Neuronal stem cell (in vitro differentiated cells): ENCODE measurements around the gene SLC2A10.

ENCODE experiments used
- DNase-seq: peaks from one replicate; pipeline ENCODE4 v3.0.0-alpha.2; 2013; ENCODE audit warnings: low spot score
- H2AFZ ChIP-seq: one replicate; pipeline ENCODE4 v1.6.1; 2013; ENCODE audit warnings: mild to moderate bottlenecking, low read length, inconsistent platforms
- H2AK5ac ChIP-seq: 2 replicates; pipeline ENCODE4 v1.6.1; 2013; ENCODE audit warnings: low read depth, mild to moderate bottlenecking, inconsistent platforms, low read length, moderate library complexity, mixed read lengths
- H2BK120ac ChIP-seq: 2 replicates; pipeline ENCODE4 v1.6.1; 2013; ENCODE audit warnings: low read depth, mild to moderate bottlenecking, inconsistent platforms, low read length, moderate library complexity, mixed read lengths
- H2BK12ac ChIP-seq: one replicate; pipeline ENCODE4 v1.6.1; 2013; ENCODE audit warnings: low read length, inconsistent platforms
- H2BK15ac ChIP-seq: 2 replicates; pipeline ENCODE4 v1.6.1; 2013; ENCODE audit warnings: mild to moderate bottlenecking, low read length, inconsistent platforms, mixed read lengths
- H2BK5ac ChIP-seq: one replicate; pipeline ENCODE4 v1.6.1; 2013; ENCODE audit warnings: inconsistent platforms, mild to moderate bottlenecking, low read length, moderate library complexity
- H3K14ac ChIP-seq: one replicate; pipeline ENCODE4 v1.6.1; 2013; ENCODE audit warnings: low read length, inconsistent platforms
- H3K18ac ChIP-seq: 2 replicates; pipeline ENCODE4 v1.6.1; 2013; ENCODE audit warnings: low read length, inconsistent platforms
- H3K23ac ChIP-seq: 2 replicates; pipeline ENCODE4 v1.6.1; 2013; ENCODE audit warnings: low read depth, mild to moderate bottlenecking, mixed read lengths, low read length, inconsistent platforms; ENCODE audit not compliant: poor library complexity
- H3K27ac ChIP-seq: replicated peaks from 3 replicates; pipeline ENCODE4 v1.5.1; 2013; ENCODE audit warnings: low read length, inconsistent platforms
- H3K27me3 ChIP-seq, 3 experiments: 2 replicates each; pipeline ENCODE4 v1.6.1; 2013; ENCODE audit warnings: low read length in 3 of 3, mild to moderate bottlenecking in 2 of 3, inconsistent platforms in 1 of 3, low read depth in 1 of 3, mixed read lengths in 1 of 3, moderate library complexity in 1 of 3; ENCODE audit not compliant: control insufficient read depth in 3 of 3, insufficient read depth in 3 of 3
- H3K36me3 ChIP-seq, 2 donors: replicated peaks in 1 of 2; 2 replicates each; pipeline ENCODE4 v1.6.1; 2013; ENCODE audit warnings: low read length in 2 of 2; ENCODE audit not compliant: control insufficient read depth in 2 of 2, insufficient read depth in 2 of 2
- H3K4ac ChIP-seq: 2 replicates; pipeline ENCODE4 v1.6.1; 2013; ENCODE audit warnings: inconsistent platforms, mild to moderate bottlenecking, low read length, moderate library complexity
- H3K4me1 ChIP-seq, 2 donors: 1 replicate in 1 of 2; 2 replicates in 1 of 2; pipeline ENCODE4 v1.6.1; 2013; ENCODE audit warnings: low read length in 2 of 2, low read depth in 1 of 2; ENCODE audit not compliant: control insufficient read depth in 2 of 2, insufficient read depth in 1 of 2
- H3K4me2 ChIP-seq: one replicate; pipeline ENCODE4 v1.6.1; 2013; ENCODE audit warnings: mild to moderate bottlenecking, low read length, inconsistent platforms; ENCODE audit not compliant: insufficient read depth, poor library complexity, severe bottlenecking
- H3K4me3 ChIP-seq, 2 donors: 2 replicates each; pipeline ENCODE4 v1.5.1; 2013; ENCODE audit warnings: low read length in 2 of 2, mild to moderate bottlenecking in 2 of 2, inconsistent platforms in 1 of 2, moderate library complexity in 1 of 2
- H3K79me1 ChIP-seq: one replicate; pipeline ENCODE4 v1.6.1; 2013; ENCODE audit warnings: low read depth, mild to moderate bottlenecking, inconsistent platforms, low read length, moderate library complexity
- H3K9ac ChIP-seq: one replicate; pipeline ENCODE4 v1.6.1; 2013; ENCODE audit warnings: mild to moderate bottlenecking, low read depth, low read length, inconsistent platforms; ENCODE audit not compliant: poor library complexity
- H3K9me3 ChIP-seq, 2 donors: replicated peaks in 1 of 2; 2 replicates each; pipeline versions ENCODE3 to v1.6.1; 2013; ENCODE audit warnings: low read length in 2 of 2, mild to moderate bottlenecking in 2 of 2, inconsistent platforms in 1 of 2, low read depth in 1 of 2, mixed read lengths in 1 of 2, moderate library complexity in 1 of 2; ENCODE audit not compliant: control insufficient read depth in 2 of 2, insufficient read depth in 1 of 2
- H4K8ac ChIP-seq: one replicate; pipeline ENCODE4 v1.6.1; 2013; ENCODE audit warnings: low read depth, mild to moderate bottlenecking, inconsistent platforms, low read length, moderate library complexity
- H4K91ac ChIP-seq: one replicate; pipeline ENCODE4 v1.6.1; 2013; ENCODE audit warnings: low read length, low read depth, mild to moderate bottlenecking, inconsistent platforms; ENCODE audit not compliant: poor library complexity
- WGBS, 2 donors: extraction: QIAGEN DNeasy Blood & Tissue Kit; methylation state at CpG; one replicate each; pipeline ENCODE4 v1.1.7; 2013; ENCODE audit warnings: missing lambda C conversion rate in 2 of 2, mixed read lengths in 1 of 2; ENCODE audit not compliant: insufficient read length in 2 of 2, insufficient replicate concordance in 1 of 2; ENCODE audit errors: extremely low coverage in 2 of 2; 5-methylcytosine and 5-hydroxymethylcytosine counted together

SLC2A10 gene

GRCh38 chr20:46772901-46773300 is 63.5 kb downstream of the SLC2A10 start:
- H2AK5ac ChIP-seq: no peak overlapping the region

GRCh38 chr20:46773680-46774079 is 64.2 kb downstream of the SLC2A10 start:
- Histone ChIP-seq H3K4me2 (no peak overlapping the region), H2BK15ac (peak overlapping the region; percentile 49), H3K27ac (no peak overlapping the region), H3K23ac (no peak overlapping the region), H2BK12ac (no peak overlapping the region), H2BK120ac (no peak overlapping the region), H3K18ac (no peak overlapping the region), H3K14ac (no peak overlapping the region), H3K27me3 (peaks cover 0 to 3% (median 0%) of the 10 kb centered on the region in 3 experiments), H3K9ac (no peak overlapping the region), H3K4ac (no peak overlapping the region), H4K8ac (no peak overlapping the region), H3K9me3 (no peaks in the 10 kb centered on the region), H3K4me1 (peaks cover 0 to 7% of the 10 kb centered on the region in 2 donors), H2AK5ac (no peak overlapping the region), H4K91ac (no peak overlapping the region), H3K79me1 (no peaks in the 10 kb centered on the region), H2BK5ac (no peak overlapping the region), H2AFZ (no peak overlapping the region), H3K36me3 (no peaks in the 10 kb centered on the region), H3K4me3 (no peak overlapping the region)
- DNase-seq: no peak
- no CpG with 5 or more reads among the region's 9 CpGs for WGBS, 2 donors

More at GRCh38 chr20:46772901-46773300, 63.5 kb downstream of the SLC2A10 start:
- no peak overlapping the region for H2BK12ac ChIP-seq
- peak overlapping the region; percentile 18 for H3K18ac ChIP-seq
- no peak overlapping the region for H3K23ac ChIP-seq
- H3K27me3 ChIP-seq: peaks cover 0 to 3% (median 0%) of the 10 kb centered on the region in 3 experiments
- H3K4me3 ChIP-seq: peak overlapping the region in 1 of 2 donors; percentile 11
- no peaks in the 10 kb centered on the region for H3K9me3 ChIP-seq
- H4K8ac ChIP-seq: no peak overlapping the region
- H2BK5ac ChIP-seq: no peak overlapping the region
- no peaks in the 10 kb centered on the region for H3K36me3 ChIP-seq
- WGBS, 2 donors: no CpG with 5 or more reads among the region's 10 CpGs
- H3K27ac ChIP-seq: no peak overlapping the region
- H3K4me2 ChIP-seq: no peak overlapping the region
- H3K4me1 ChIP-seq: peaks cover 0 to 2% of the 10 kb centered on the region in 2 donors
- H2AFZ ChIP-seq: no peak overlapping the region
- peak overlapping the region; percentile 49 for H2BK15ac ChIP-seq
- H2BK120ac ChIP-seq: no peak overlapping the region
- H3K9ac ChIP-seq: no peak overlapping the region
- DNase-seq: no peak
- no peaks in the 10 kb centered on the region for H3K79me1 ChIP-seq
- H3K14ac ChIP-seq: no peak overlapping the region
- H3K4ac ChIP-seq: no peak overlapping the region
- H4K91ac ChIP-seq: no peak overlapping the region

GRCh38 chr20:46774236-46774635 is 64.8 kb downstream of the SLC2A10 start:
- no peak overlapping the region for H2BK5ac ChIP-seq
- peaks cover 0 to 3% (median 0%) of the 10 kb centered on the region in 3 experiments for H3K27me3 ChIP-seq
- H2AFZ ChIP-seq: no peak overlapping the region
- no peak overlapping the region for H2BK12ac ChIP-seq
- no CpG with 5 or more reads among the region's 2 CpGs for WGBS, 2 donors
- H2AK5ac ChIP-seq: no peak overlapping the region
- H3K14ac ChIP-seq: no peak overlapping the region
- no peak overlapping the region for H4K91ac ChIP-seq
- no peak overlapping the region for H2BK15ac ChIP-seq
- H3K4me1 ChIP-seq: peaks cover 0 to 9% of the 10 kb centered on the region in 2 donors
- H3K79me1 ChIP-seq: no peaks in the 10 kb centered on the region
- H3K9me3 ChIP-seq: peaks cover 0 to 1% of the 10 kb centered on the region in 2 donors
- H3K18ac ChIP-seq: no peak overlapping the region
- H4K8ac ChIP-seq: no peak overlapping the region
- H2BK120ac ChIP-seq: no peak overlapping the region
- DNase-seq: no peak
- no peak overlapping the region for H3K4me3 ChIP-seq
- no peak overlapping the region for H3K9ac ChIP-seq
- no peak overlapping the region for H3K23ac ChIP-seq
- H3K4me2 ChIP-seq: no peak overlapping the region
- H3K27ac ChIP-seq: no peak overlapping the region
- H3K4ac ChIP-seq: no peak overlapping the region
- no peaks in the 10 kb centered on the region for H3K36me3 ChIP-seq

- no peak overlapping the region for H4K91ac ChIP-seq
- no peak overlapping the region for H3K23ac ChIP-seq
- no peak overlapping the region for H3K9ac ChIP-seq
- no peak overlapping the region for H4K8ac ChIP-seq
- H3K27ac ChIP-seq: no peak overlapping the region
- H3K18ac ChIP-seq: no peak overlapping the region
- H2BK15ac ChIP-seq: no peak overlapping the region
- peaks cover 0 to 13% of the 10 kb centered on the region in 2 donors for H3K4me1 ChIP-seq
- no peak overlapping the region for H2AFZ ChIP-seq
- no peak overlapping the region for H2AK5ac ChIP-seq
- no peak overlapping the region for H3K4me3 ChIP-seq
- H3K36me3 ChIP-seq: no peaks in the 10 kb centered on the region
- peaks cover 0 to 2% of the 10 kb centered on the region in 2 donors for H3K9me3 ChIP-seq
- no peak overlapping the region for H3K4me2 ChIP-seq
- H2BK12ac ChIP-seq: no peak overlapping the region
- no peak for DNase-seq
- no peaks in the 10 kb centered on the region for H3K79me1 ChIP-seq
- H3K4ac ChIP-seq: no peak overlapping the region
- H2BK120ac ChIP-seq: no peak overlapping the region
- H3K27me3 ChIP-seq: peaks cover 0 to 3% (median 0%) of the 10 kb centered on the region in 3 experiments
- WGBS, 2 donors: no CpG with 5 or more reads among the region's 9 CpGs
- H3K14ac ChIP-seq: no peak overlapping the region
- H2BK5ac ChIP-seq: no peak overlapping the region
These were observed 65.6 kb downstream of the SLC2A10 start for GRCh38 chr20:46774943-46775560.
